ENCODE results near the gene MAFF. TPM values are rescaled to one million over a fixed set of nuclear protein-coding genes. Genes with fewer than 3 reads are reported as not detected.

The MAFF gene
- total and polyA plus RNA-seq, 12 donors = 2.9 to 21.4 (median 6.0) TPM

GRCh38 chr22:38214302-38215056, 12.7 kb downstream of the MAFF start:
- Histone ChIP-seq H3K27me3 (no peaks in the 10 kb centered on the region), H3K4me1 (peaks cover 16 to 40% (median 32%) of the 10 kb centered on the region in 9 donors), H3K27ac (peak overlapping the region in 4 of 10 donors; percentile 13 to 58 (median 28)), H3K9me3 (no peaks in the 10 kb centered on the region), H3K4me3 (peak overlapping the region in 7 of 10 donors; percentile 14 to 37 (median 28)), H3K36me3 (peaks cover 0 to 25% (median 0%) of the 10 kb centered on the region in 9 donors)
- TF ChIP-seq CTCF (IDR thresholded peaks at IDR 0.05) = peak in 5 of 9 donors; percentile 13 to 33 (median 20)
- DNase-seq = peak; percentile 47 to 77
- intact Hi-C loops (cut with DNase I) = loop anchor here in 1 of 10 donors (5.0 kb wide), 1 partner anchor 53 kb away; no protein-coding TSS in a partner anchor
- 21 to 32% methylated on average over 81 of the region's 81 CpGs for WGBS, 2 donors
- ATAC-seq = peak in 6 of 8 donors; percentile 19 to 72 (median 36)

- no peak overlapping the region for H3K4me3 ChIP-seq
- intact Hi-C loops (cut with DNase I) = no loop called here
- no peak for TF ChIP-seq CTCF (IDR thresholded peaks at IDR 0.05)
- H3K27me3 ChIP-seq = no peaks in the 10 kb centered on the region
- DNase-seq = no peak
- peaks cover 0 to 27% (median 0%) of the 10 kb centered on the region in 9 donors for H3K36me3 ChIP-seq
- no peak for ATAC-seq
- peaks cover 16 to 49% (median 38%) of the 10 kb centered on the region in 9 donors for H3K4me1 ChIP-seq
- H3K27ac ChIP-seq = no peak overlapping the region
- WGBS, 2 donors = 89 to 91% methylated on average over 11 of the region's 11 CpGs
- no peaks in the 10 kb centered on the region for H3K9me3 ChIP-seq
Measured at GRCh38 chr22:38215156-38216038, 13.6 kb downstream of the MAFF start.

- ATAC-seq (peak; percentile 69 to 91 (median 86)), DNase-seq (peak; percentile 70 to 84)
- Histone ChIP-seq H3K4me3 (no peak overlapping the region), H3K36me3 (peaks cover 0 to 63% (median 19%) of the 10 kb centered on the region in 9 donors), H3K4me1 (peaks cover 16 to 47% (median 34%) of the 10 kb centered on the region in 9 donors), H3K27ac (peak overlapping the region; percentile 64 to 92 (median 87)), H3K9me3 (no peaks in the 10 kb centered on the region), H3K27me3 (no peaks in the 10 kb centered on the region)
- intact Hi-C loops (cut with DNase I) = no loop called here
- 37 to 43% methylated on average over 25 of the region's 25 CpGs for WGBS, 2 donors
- no peak for TF ChIP-seq CTCF (IDR thresholded peaks at IDR 0.05)
Measured at GRCh38 chr22:38218661-38219622, 17.1 kb downstream of the MAFF start.

Data from heart right ventricle (tissue), 16 donors.